K562 (cell line): ENCODE results near the gene SYNGR4. TPM values are rescaled to one million over a fixed set of nuclear protein-coding genes. Genes with fewer than 3 reads are reported as not detected.

ENCODE experiments used
- CBX1 ChIP-seq: sonication (generic); IDR thresholded peaks from 2 replicates; pipeline ENCODE4 v1.6.1; 2016; ENCODE audit warnings: antibody characterized with exemption, low read depth, mild to moderate bottlenecking
- CBX2 ChIP-seq: fragments of 200-600 bp; sonication (generic); IDR thresholded peaks from one replicate; pipeline ENCODE4 v1.6.1; 2012; ENCODE audit warnings: mild to moderate bottlenecking, low read length, inconsistent platforms; ENCODE audit not compliant: insufficient read depth, poor library complexity, severe bottlenecking
- CCAR2 ChIP-seq: fragments of 200-400 bp; formaldehyde crosslinking; IDR thresholded peaks from 2 replicates; pipeline ENCODE4 v1.6.1; 2017; ENCODE audit warnings: mild to moderate bottlenecking, low read depth, low read length
- EGR1 ChIP-seq: fragments of 450-650 bp; conservative IDR thresholded peaks from 2 replicates; pipeline ENCODE4 v1.6.1; 2017; ENCODE audit warnings: mild to moderate bottlenecking
- HMGXB4 ChIP-seq: sonication (generic); formaldehyde crosslinking; IDR thresholded peaks from 2 replicates; pipeline ENCODE4 v1.8.1; 2023; ENCODE audit warnings: mild to moderate bottlenecking, missing genetic modification reagents
- NFATC3 ChIP-seq: fragments of 450-650 bp; IDR thresholded peaks from 2 replicates; pipeline ENCODE4 v1.6.1; 2017; ENCODE audit warnings: mild to moderate bottlenecking
- NRF1 ChIP-seq, 2 experiments: fragments of 450-650 bp; IDR thresholded peaks in 1 of 2; conservative IDR thresholded peaks in 1 of 2; 2 replicates each; pipeline ENCODE4 v1.6.1; 2014; ENCODE audit warnings: mild to moderate bottlenecking in 2 of 2
- POLR2A ChIP-seq: fragments of 450-650 bp; conservative IDR thresholded peaks from 2 replicates; pipeline ENCODE4 v1.6.1; 2016
- TRIM28 ChIP-seq: fragments of 450-650 bp; IDR thresholded peaks from 2 replicates; pipeline ENCODE4 v1.6.1; 2017
- UBTF ChIP-seq, 2 experiments: IDR thresholded peaks; 2 replicates each; pipeline ENCODE4 v1.6.1; 2012; ENCODE audit warnings: improper control_type of control experiment in 2 of 2, low read depth in 2 of 2, low read length in 2 of 2, borderline replicate concordance in 1 of 2
- ZKSCAN1 ChIP-seq: fragments of 150-350 bp; IDR thresholded peaks from 2 replicates; pipeline ENCODE4 v1.6.1; 2016; ENCODE audit warnings: low read depth, low read length
- ZNF347 ChIP-seq: fragments of 450-650 bp; formaldehyde crosslinking; IDR thresholded peaks from 2 replicates; pipeline ENCODE4 v1.4.0; 2020; ENCODE audit warnings: low read depth, mild to moderate bottlenecking, moderate library complexity
- ZNF407 ChIP-seq: fragments of 450-650 bp; IDR thresholded peaks from 2 replicates; pipeline ENCODE4 v1.6.1; 2016; ENCODE audit warnings: low read depth
- ZNF511 ChIP-seq: sonication (generic); formaldehyde crosslinking; IDR thresholded peaks from 2 replicates; pipeline ENCODE4 v1.8.0; 2022; ENCODE audit warnings: mild to moderate bottlenecking, missing genetic modification reagents
- ZNF778 ChIP-seq: fragments of 450-650 bp; formaldehyde crosslinking; IDR thresholded peaks from 2 replicates; pipeline ENCODE4 v1.4.0; 2020; ENCODE audit warnings: mild to moderate bottlenecking, moderate library complexity
- polyA plus RNA-seq, 8 experiments: library from polyadenylated mRNA; depleted of rRNA in 4 of 8; stranded (reverse) in 5 of 8; unstranded in 3 of 8; fragments of >200 nt; fragmentation: Nextera tagmentation in 2 of 8; fragmentation: Illumina TruSeq in 1 of 8; extraction: Ambion mirVana in 2 of 8; extraction: Trizol in 1 of 8; gene quantifications; 2 replicates each; pipeline versions ENCODE4 v1.2.1 to v1.2.3, GENCODE V29; 2011 to 2014; ENCODE audit warnings: inconsistent platforms in 1 of 8, missing spikeins in 1 of 8
- total RNA-seq, 7 experiments: library from RNA; depleted of rRNA in 6 of 7; stranded (reverse); fragments of >200 nt in 6 of 7; fragmentation: Illumina TruSeq in 2 of 7; extraction: Trizol in 2 of 7; gene quantifications; 2 replicates each; pipeline versions ENCODE4 v1.2.1 to v1.2.3, GENCODE V29; 2011 to 2021; ENCODE audit warnings: low replicate concordance in 1 of 7

Gene SYNGR4
- total and polyA plus RNA-seq, 9 of the 15 experiments (the other 6 are each of a cell fraction or from before 2014, with no cell fraction given) = 0.07 to 0.14 TPM; not detected in 7

GRCh38 chr19:48391100-48392005 lies 27.2 kb downstream of the SYNGR4 start, which contains the start of gene KDELR1 (continued):
- TF ChIP-seq CBX2 (no peak), CBX1 (no peak; the same call in 1 of the 2 replicates), NFATC3 (no peak), ZNF407 (no peak), ZNF511 (CRISPR knock-in tag) (0 out of 2 replicates have a peak, but pooled peaks have one; percentile 58), ZNF778 (CRISPR knock-in tag) (no peak), NRF1 (conservative IDR thresholded peaks at IDR 0.05 in 1 of 2, IDR thresholded peaks at IDR 0.05 in 1 of 2) (no peak), ZNF347 (no peak), ZKSCAN1 (no peak), HMGXB4 (CRISPR knock-in tag) (no peak), EGR1 (0 out of 2 replicates have a peak, but pooled peaks have one; percentile 25), TRIM28 (no peak), CCAR2 (no peak), UBTF (IDR thresholded peaks at IDR 0.05; ENCODE audit: borderline replicate concordance in 1 of 2, low read depth in 2 of 2, low read length in 2 of 2) (no peak), POLR2A (peak; percentile 79)
